ENCODE measurements around the gene ACTBL2. TPM values are rescaled to one million over a fixed set of nuclear protein-coding genes. Genes with fewer than 3 reads are reported as not detected.

ACTBL2 gene
- total RNA-seq, 4 donors from 2014 or later, result not detected

- Histone ChIP-seq H3K9me3 (no peaks in the 10 kb centered on the region), H3K36me3 (no peaks in the 10 kb centered on the region), H3K27me3 (no peaks in the 10 kb centered on the region), H3K4me3 (no peak overlapping the region), H3K4me1 (peaks cover 0 to 17% (median 4%) of the 10 kb centered on the region in 4 donors), H3K27ac (no peak overlapping the region)
- TF ChIP-seq, protein P1, sequence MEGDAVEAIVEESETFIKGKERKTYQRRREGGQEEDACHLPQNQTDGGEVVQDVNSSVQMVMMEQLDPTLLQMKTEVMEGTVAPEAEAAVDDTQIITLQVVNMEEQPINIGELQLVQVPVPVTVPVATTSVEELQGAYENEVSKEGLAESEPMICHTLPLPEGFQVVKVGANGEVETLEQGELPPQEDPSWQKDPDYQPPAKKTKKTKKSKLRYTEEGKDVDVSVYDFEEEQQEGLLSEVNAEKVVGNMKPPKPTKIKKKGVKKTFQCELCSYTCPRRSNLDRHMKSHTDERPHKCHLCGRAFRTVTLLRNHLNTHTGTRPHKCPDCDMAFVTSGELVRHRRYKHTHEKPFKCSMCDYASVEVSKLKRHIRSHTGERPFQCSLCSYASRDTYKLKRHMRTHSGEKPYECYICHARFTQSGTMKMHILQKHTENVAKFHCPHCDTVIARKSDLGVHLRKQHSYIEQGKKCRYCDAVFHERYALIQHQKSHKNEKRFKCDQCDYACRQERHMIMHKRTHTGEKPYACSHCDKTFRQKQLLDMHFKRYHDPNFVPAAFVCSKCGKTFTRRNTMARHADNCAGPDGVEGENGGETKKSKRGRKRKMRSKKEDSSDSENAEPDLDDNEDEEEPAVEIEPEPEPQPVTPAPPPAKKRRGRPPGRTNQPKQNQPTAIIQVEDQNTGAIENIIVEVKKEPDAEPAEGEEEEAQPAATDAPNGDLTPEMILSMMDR (IDR thresholded peaks at IDR 0.05), result no peak
- TF ChIP-seq POLR2A (IDR thresholded peaks at IDR 0.05) (no peak), EP300 (IDR thresholded peaks at IDR 0.05) (no peak)
- no peak for DNase-seq (ENCODE audit: low spot score in 2 of 2)
- 77 to 86% methylated on average over 2 of the region's 2 CpGs for WGBS, 2 donors
Measured at GRCh38 chr5:57508211-57508610, 25.6 kb upstream of the ACTBL2 start.

- no peak for TF ChIP-seq EP300 (IDR thresholded peaks at IDR 0.05)
- H3K36me3 ChIP-seq, result no peaks in the 10 kb centered on the region
- WGBS, 2 donors, result 60 to 63% methylated on average over 5 of the region's 5 CpGs
- H3K4me3 ChIP-seq, result no peak overlapping the region
- no peaks in the 10 kb centered on the region for H3K27me3 ChIP-seq
- H3K27ac ChIP-seq, result peak overlapping the region in 2 of 4 donors; percentile 69 to 89
- H3K9me3 ChIP-seq, result no peaks in the 10 kb centered on the region
- peaks cover 0 to 44% (median 20%) of the 10 kb centered on the region in 4 donors for H3K4me1 ChIP-seq
- no peak for DNase-seq (ENCODE audit: low spot score in 2 of 2)
Measured at GRCh38 chr5:57505272-57506200, 22.9 kb upstream of the ACTBL2 start.

GRCh38 chr5:57504357-57504756 is 21.7 kb upstream of the ACTBL2 start:
- no peak for DNase-seq (ENCODE audit: low spot score in 2 of 2)
- H3K4me1 ChIP-seq, result peaks cover 0 to 44% (median 21%) of the 10 kb centered on the region in 4 donors
- no peaks in the 10 kb centered on the region for H3K27me3 ChIP-seq
- no peak overlapping the region for H3K4me3 ChIP-seq
- TF ChIP-seq EP300 (IDR thresholded peaks at IDR 0.05), result no peak
- TF ChIP-seq, protein P1 (IDR thresholded peaks at IDR 0.05), result no peak
- no peak for TF ChIP-seq POLR2A (IDR thresholded peaks at IDR 0.05)
- H3K36me3 ChIP-seq, result no peaks in the 10 kb centered on the region
- WGBS, 2 donors, result 74 to 77% methylated on average over 5 of the region's 5 CpGs
- peak overlapping the region in 2 of 4 donors; percentile 69 to 89 for H3K27ac ChIP-seq
- H3K9me3 ChIP-seq, result no peaks in the 10 kb centered on the region

GRCh38 chr5:57503433-57503832 is 20.8 kb upstream of the ACTBL2 start:
- Histone ChIP-seq H3K9me3 (no peaks in the 10 kb centered on the region), H3K36me3 (no peaks in the 10 kb centered on the region), H3K27ac (peak overlapping the region in 3 of 4 donors; percentile 51 to 89 (median 85)), H3K4me3 (no peak overlapping the region), H3K27me3 (no peaks in the 10 kb centered on the region), H3K4me1 (peaks cover 0 to 52% (median 21%) of the 10 kb centered on the region in 4 donors)
- TF ChIP-seq, protein P1 (IDR thresholded peaks at IDR 0.05), result no peak
- TF ChIP-seq EP300 (IDR thresholded peaks at IDR 0.05) (no peak), POLR2A (IDR thresholded peaks at IDR 0.05) (no peak)
- no peak for DNase-seq (ENCODE audit: low spot score in 2 of 2)
- 39 to 41% methylated on average over 3 of the region's 3 CpGs for WGBS, 2 donors

- DNase-seq (ENCODE audit: low spot score in 2 of 2), result no peak
- no peak overlapping the region for H3K4me3 ChIP-seq
- no peaks in the 10 kb centered on the region for H3K36me3 ChIP-seq
- H3K9me3 ChIP-seq, result no peaks in the 10 kb centered on the region
- peaks cover 0 to 52% (median 21%) of the 10 kb centered on the region in 4 donors for H3K4me1 ChIP-seq
- no peaks in the 10 kb centered on the region for H3K27me3 ChIP-seq
- peak in 1 of 2 donors; percentile 77 for TF ChIP-seq EP300 (IDR thresholded peaks at IDR 0.05)
- no peak for TF ChIP-seq POLR2A (IDR thresholded peaks at IDR 0.05)
- TF ChIP-seq, protein P1 (IDR thresholded peaks at IDR 0.05), result no peak
- H3K27ac ChIP-seq, result peak overlapping the region; percentile 61 to 89 (median 74)
- 25 to 28% methylated on average over 7 of the region's 7 CpGs for WGBS, 2 donors
Measured at GRCh38 chr5:57501414-57502201, 19.0 kb upstream of the ACTBL2 start.

Measured in tibial nerve (tissue), 4 donors.